Esophagus squamous epithelium (tissue), 4 donors: ENCODE results near the gene TIAM2.

ENCODE experiments used
- CTCF ChIP-seq, 6 experiments: fragments of 450-650 bp in 4 of 6; fragments of 200-600 bp in 2 of 6; sonication (generic) in 2 of 6; IDR thresholded peaks; one replicate each; pipeline ENCODE4 v1.5.1; 2016 to 2019; ENCODE audit warnings: antibody characterized with exemption in 6 of 6, mild to moderate bottlenecking in 4 of 6, moderate library complexity in 4 of 6
- POLR2A ChIP-seq, 4 donors: fragments of 450-650 bp; IDR thresholded peaks; one replicate each; pipeline ENCODE4 v1.6.1; 2017; ENCODE audit warnings: antibody characterized with exemption in 4 of 4, mild to moderate bottlenecking in 4 of 4, moderate library complexity in 3 of 4

- TF ChIP-seq CTCF (IDR thresholded peaks at IDR 0.05) (no peak), POLR2A (IDR thresholded peaks at IDR 0.05) (no peak)
Observed at GRCh38 chr6:155195903-155196302, 200.8 kb downstream of the TIAM2 start.
